ENCODE data around the gene PPP6R3.

DNA sequence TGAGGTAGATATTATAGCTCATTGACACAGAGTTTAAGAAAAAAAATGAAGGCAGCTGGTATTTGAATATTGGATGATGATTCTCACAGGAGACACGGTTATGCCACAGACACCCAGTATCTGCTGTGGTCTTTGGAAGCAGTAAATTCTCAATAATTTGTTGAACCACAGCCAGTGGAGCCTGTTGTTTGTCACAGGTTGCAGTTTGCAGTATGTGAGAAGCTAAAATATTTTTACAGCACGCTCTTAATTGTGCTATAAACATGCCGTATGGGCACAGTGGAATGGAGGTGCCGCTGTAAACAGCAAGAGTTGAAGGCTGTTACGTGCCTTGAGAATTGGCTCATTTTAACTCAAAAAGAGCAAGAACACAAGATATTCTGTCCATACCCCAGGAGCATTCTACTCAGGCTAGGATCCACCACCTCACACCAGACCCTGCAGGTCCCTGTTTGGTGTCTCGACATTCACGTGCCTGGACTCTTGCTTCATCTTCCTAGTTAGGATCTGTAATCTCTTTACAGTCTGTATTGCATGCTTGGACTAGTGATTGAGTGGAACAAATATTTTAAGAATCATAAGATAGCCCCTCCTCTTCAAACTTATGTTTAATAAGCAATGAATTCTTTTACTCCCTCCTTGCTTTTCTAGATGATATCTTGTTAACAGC, 129.1 kb downstream of the PPP6R3 start:
- no peak for TF ChIP-seq CTCF (IDR thresholded peaks at IDR 0.05)
- no peak for TF ChIP-seq POLR2A (IDR thresholded peaks at IDR 0.05)

Data from uterus (tissue), 2 donors.